Measurements from ENCODE around the gene DPP6.

The DPP6 gene

DNA sequence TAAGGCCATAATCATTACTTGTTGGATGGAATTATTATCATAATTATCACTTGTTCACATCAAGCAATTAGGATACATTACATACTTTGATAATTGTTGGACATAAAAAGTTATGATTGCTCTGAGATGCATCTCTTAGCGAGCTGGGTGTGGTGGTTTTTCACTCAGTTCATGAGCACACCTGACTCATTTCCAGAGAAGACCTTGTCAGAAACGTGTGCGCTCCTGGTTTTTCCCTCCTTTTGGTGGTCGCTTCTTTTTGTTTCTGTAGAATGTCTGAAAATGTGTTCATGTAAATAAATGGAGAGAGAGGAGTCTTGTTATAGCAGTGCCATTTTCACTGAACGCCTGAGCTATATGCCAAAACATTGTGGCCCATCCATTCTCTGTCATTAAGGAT, 809.4 kb downstream of the DPP6 start:
- H2AFZ ChIP-seq: no peak overlapping the region
- TF ChIP-seq, protein P1, sequence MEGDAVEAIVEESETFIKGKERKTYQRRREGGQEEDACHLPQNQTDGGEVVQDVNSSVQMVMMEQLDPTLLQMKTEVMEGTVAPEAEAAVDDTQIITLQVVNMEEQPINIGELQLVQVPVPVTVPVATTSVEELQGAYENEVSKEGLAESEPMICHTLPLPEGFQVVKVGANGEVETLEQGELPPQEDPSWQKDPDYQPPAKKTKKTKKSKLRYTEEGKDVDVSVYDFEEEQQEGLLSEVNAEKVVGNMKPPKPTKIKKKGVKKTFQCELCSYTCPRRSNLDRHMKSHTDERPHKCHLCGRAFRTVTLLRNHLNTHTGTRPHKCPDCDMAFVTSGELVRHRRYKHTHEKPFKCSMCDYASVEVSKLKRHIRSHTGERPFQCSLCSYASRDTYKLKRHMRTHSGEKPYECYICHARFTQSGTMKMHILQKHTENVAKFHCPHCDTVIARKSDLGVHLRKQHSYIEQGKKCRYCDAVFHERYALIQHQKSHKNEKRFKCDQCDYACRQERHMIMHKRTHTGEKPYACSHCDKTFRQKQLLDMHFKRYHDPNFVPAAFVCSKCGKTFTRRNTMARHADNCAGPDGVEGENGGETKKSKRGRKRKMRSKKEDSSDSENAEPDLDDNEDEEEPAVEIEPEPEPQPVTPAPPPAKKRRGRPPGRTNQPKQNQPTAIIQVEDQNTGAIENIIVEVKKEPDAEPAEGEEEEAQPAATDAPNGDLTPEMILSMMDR (IDR thresholded peaks at IDR 0.05): no peak
- no peaks in the 10 kb centered on the region for H3K79me2 ChIP-seq
- H3K27me3 ChIP-seq (ENCODE audit: control insufficient read depth, insufficient read depth, low read length): no peaks in the 10 kb centered on the region
- no peak overlapping the region for H3K4me3 ChIP-seq (ENCODE audit: low read depth, low read length)
- H3K4me2 ChIP-seq (ENCODE audit: low read length): no peak overlapping the region
- H3K4me1 ChIP-seq: peaks cover 6% of the 10 kb centered on the region
- H3K27ac ChIP-seq: no peak overlapping the region
- H3K9me3 ChIP-seq (ENCODE audit: control insufficient read depth, low read length): no peaks in the 10 kb centered on the region
- no peaks in the 10 kb centered on the region for H3K36me3 ChIP-seq (ENCODE audit: control insufficient read depth, insufficient read depth, low read length)
- H3K9ac ChIP-seq: no peak overlapping the region

DNA sequence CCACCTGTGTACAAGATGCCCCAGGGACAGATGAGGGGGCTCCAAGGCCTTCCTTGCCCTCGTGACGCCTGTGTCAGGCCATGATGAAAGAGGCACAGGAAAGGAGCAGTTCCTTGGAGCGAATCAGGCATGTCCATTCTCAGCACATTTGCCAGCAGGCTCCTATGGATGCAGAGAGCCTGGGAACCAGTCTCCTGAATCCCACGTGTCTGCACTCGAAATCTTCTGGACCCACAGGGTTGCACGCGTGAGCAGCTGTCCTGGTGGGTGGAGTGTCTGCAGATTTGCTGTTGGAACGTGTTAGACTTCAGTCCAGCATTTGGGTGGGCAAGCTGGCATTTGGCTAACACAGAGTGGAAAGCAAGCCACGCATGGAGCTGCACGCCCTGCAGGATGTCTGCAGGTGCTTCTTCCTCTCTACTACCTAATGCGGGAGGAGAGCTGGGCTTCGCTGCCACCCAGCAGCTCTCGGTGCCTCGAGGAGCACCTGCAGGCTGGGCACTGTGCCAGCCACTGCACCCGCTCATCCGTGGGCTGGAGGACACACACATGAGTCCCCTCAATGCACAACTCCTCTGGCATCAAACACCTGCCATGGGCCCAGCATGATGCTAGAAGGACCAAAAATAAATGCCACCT, 810.1 kb downstream of the DPP6 start:
- TF ChIP-seq, protein P1 (IDR thresholded peaks at IDR 0.05): no peak

DNA sequence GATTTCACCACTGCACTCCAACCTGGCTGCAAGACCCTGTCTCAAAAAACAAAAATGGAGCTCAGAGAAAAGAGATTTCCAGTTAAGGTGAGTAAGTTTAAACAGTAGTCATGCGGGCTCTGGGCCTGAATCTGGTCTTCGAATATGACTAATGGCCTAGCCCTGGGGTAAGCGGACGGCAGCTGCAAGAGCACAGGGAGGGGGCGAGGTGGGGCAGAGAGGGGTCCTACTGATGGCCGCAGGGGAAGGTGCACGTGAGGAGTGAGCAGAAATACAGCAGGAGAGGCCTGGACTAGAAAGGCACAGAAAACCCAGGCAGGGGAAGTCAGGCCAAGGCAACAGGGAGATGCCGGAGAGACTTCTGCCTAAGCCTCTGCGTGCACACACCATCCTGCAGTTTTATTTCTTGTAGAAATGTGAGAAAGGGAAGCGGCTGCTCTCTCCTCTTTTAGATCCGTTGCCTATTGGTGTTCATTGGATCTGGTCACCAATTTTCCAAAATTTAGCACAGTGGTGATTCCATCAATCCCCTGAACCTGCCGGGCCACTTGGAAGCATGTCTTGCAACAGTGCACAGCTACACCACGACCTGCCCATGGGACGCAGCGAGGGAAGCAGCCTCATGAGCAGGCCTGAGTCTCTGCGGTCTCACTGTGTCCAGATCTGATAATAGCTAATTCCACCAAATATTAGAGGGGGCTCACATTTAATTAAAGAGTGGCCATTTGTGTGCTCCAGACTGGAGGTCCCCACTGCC, 811.7 kb downstream of the DPP6 start:
- Histone ChIP-seq H2AFZ (no peak overlapping the region), H3K27me3 (ENCODE audit: control insufficient read depth, insufficient read depth, low read length) (no peaks in the 10 kb centered on the region), H3K4me3 (ENCODE audit: low read depth, low read length) (no peak overlapping the region), H3K79me2 (no peaks in the 10 kb centered on the region), H3K4me2 (ENCODE audit: low read length) (no peak overlapping the region), H3K9me3 (ENCODE audit: control insufficient read depth, low read length) (no peaks in the 10 kb centered on the region), H3K27ac (no peak overlapping the region), H3K9ac (no peak overlapping the region), H3K4me1 (peaks cover 6% of the 10 kb centered on the region), H3K36me3 (ENCODE audit: control insufficient read depth, insufficient read depth, low read length) (no peaks in the 10 kb centered on the region)
- TF ChIP-seq, protein P1 (IDR thresholded peaks at IDR 0.05): no peak

More for the DNA sequence above, 810.1 kb downstream of the DPP6 start:
- Histone ChIP-seq H2AFZ (no peak overlapping the region), H3K4me1 (peaks cover 6% of the 10 kb centered on the region), H3K9ac (no peak overlapping the region), H3K9me3 (ENCODE audit: control insufficient read depth, low read length) (no peaks in the 10 kb centered on the region), H3K79me2 (no peaks in the 10 kb centered on the region), H3K4me2 (ENCODE audit: low read length) (no peak overlapping the region), H3K27ac (no peak overlapping the region), H3K36me3 (ENCODE audit: control insufficient read depth, insufficient read depth, low read length) (no peaks in the 10 kb centered on the region), H3K4me3 (ENCODE audit: low read depth, low read length) (no peak overlapping the region), H3K27me3 (ENCODE audit: control insufficient read depth, insufficient read depth, low read length) (no peaks in the 10 kb centered on the region)

DNA sequence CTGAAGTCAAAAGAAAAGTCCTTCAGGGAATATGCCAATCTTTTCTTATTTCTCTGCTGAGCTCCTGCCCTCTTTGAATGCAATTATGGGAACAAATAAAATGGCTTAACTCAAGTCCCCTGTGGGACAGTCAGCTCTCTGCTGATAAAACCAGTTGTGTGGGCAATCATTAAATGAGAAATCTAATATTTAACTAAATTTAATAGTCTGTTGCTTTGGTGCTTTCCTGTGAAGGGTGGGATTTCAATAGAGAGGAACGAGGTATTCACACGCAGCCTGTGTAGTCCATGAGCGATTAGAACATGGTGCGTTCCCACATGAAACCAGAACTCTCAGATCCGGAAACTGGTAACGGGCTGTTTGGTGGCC, 812.3 kb downstream of the DPP6 start:
- no peaks in the 10 kb centered on the region for H3K27me3 ChIP-seq (ENCODE audit: control insufficient read depth, insufficient read depth, low read length)
- H3K4me1 ChIP-seq: peaks cover 6% of the 10 kb centered on the region
- no peak overlapping the region for H2AFZ ChIP-seq
- no peaks in the 10 kb centered on the region for H3K79me2 ChIP-seq
- H3K36me3 ChIP-seq (ENCODE audit: control insufficient read depth, insufficient read depth, low read length): no peaks in the 10 kb centered on the region
- no peak overlapping the region for H3K27ac ChIP-seq
- H3K9ac ChIP-seq: no peak overlapping the region
- no peak overlapping the region for H3K4me2 ChIP-seq (ENCODE audit: low read length)
- H3K4me3 ChIP-seq (ENCODE audit: low read depth, low read length): no peak overlapping the region
- no peaks in the 10 kb centered on the region for H3K9me3 ChIP-seq (ENCODE audit: control insufficient read depth, low read length)
- TF ChIP-seq, protein P1 (IDR thresholded peaks at IDR 0.05): no peak
